Epithelial cell of prostate (primary cell): ENCODE data around the gene GUCA1A.
A peak's percentile ranks its signal among the peaks of the same experiment; 100 is the strongest.
"Not testable (repeated sequence)": the region's sequence is repeated elsewhere in the genome, so short reads cannot be mapped to it uniquely, and the experiment has no call there.

ENCODE experiments used
- DNase-seq: peaks from one replicate; pipeline ENCODE4 v3.0.0-alpha.2; 2011; ENCODE audit warnings: low read depth, low spot score
- H3K27ac ChIP-seq: fragments of 450-650 bp; 2 replicates; pipeline ENCODE4 v1.5.1; 2017; ENCODE audit warnings: mild to moderate bottlenecking

GUCA1A gene

DNA sequence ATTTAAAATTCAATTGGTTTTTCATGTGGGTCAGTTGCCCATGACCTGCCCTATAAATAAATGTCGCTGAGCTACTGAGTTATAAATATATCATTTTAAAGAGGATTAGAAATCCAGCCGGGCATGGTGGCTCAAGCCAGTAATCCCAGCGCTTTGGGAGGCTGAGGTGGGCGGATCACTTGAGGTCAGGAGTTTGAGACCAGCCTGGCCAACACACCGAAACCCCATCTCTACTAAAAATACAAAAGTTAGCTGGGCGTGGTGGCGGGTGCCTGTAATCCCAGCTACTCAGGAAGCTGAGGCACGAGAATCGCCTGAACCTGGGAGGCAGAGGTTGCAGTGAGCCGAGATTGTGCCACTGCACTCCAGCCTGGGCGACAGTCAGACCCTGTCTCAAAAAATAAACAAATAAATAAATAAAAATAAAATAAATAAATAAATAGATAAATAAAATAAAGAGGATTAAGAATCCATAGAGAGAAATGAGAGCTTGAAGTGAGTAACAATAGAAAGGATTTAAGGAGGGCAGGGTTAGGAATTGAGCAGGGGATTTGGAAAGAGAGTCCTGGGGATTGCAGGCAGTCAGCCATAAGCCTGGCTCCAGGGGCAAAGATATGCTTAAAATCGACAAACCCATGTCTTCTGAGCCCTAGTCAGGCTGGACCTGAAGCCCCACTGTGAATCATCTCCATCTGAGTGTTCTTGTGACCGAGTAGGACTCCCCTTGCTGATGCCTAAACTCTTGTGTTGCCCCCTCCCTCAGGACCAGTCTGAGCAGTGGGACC, 29.2 kb downstream of the GUCA1A start:
- H3K27ac ChIP-seq, DNase-seq: not testable (repeated sequence)

DNA sequence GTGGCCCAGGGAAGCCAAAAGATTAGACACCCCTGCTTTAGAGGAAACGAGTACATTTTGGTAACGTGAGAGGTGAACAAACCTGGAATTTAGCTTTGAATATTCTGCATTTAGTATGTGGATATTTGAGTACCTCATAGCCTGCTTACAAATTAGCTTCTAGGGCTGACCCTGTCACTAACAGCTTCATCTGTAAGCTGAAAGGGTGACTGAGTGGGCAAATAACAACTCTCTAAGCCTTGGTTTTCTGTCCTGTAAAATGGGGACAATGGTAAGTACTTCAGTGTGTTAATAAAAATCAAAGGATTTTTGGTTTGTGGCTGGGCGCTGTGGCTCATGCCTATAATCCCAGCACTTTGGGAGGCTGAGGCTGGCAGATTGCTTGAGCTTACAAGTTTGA, 30.0 kb downstream of the GUCA1A start:
- no peak overlapping the region for H3K27ac ChIP-seq
- DNase-seq, result no peak

DNA sequence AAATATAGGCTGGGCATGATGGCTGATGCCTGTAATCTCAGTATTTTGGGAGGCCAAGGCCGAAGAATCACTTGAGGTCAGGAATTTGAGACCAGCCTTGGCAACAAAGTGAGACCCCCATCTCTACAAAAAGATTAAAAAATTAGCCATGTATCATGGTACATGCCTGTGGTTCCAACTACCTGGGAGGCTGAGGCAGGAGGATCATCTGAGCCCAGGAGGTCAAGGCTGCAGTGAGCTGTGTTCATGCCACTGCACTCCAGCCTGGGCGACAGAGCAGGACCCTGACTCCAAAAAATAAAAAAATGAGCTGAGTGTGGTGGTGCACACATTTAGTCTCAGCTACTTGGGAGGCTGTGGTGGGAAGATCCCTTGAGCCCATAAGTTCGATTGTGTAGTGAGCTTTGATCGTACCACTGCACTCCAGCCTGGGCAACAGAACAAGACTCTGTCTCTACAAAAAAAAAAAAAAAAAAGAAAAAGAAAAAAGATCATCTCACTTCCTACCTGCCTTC, 31.7 kb downstream of the GUCA1A start:
- DNase-seq, result no peak
- H3K27ac ChIP-seq, result peak overlapping the region; percentile 11

DNA sequence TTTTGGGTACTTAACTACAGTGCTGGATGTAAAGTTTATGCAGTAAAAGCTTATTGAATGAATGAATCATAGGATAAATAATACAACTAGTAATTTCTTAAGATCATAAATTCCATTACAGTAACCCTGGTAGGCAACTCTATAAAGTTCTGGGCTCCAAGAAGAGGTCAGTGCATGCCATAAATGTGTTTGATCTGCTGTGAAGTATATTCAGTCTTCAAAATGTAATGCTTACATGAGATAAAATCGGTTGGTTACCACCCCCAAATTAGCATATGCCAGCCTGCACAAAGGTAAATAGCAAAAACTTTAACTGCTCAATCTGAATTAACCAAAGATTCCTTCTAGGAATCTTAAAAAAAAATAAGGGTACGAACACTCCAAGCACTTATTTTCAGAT, 34.4 kb downstream of the GUCA1A start:
- not testable (repeated sequence) for H3K27ac ChIP-seq, DNase-seq

DNA sequence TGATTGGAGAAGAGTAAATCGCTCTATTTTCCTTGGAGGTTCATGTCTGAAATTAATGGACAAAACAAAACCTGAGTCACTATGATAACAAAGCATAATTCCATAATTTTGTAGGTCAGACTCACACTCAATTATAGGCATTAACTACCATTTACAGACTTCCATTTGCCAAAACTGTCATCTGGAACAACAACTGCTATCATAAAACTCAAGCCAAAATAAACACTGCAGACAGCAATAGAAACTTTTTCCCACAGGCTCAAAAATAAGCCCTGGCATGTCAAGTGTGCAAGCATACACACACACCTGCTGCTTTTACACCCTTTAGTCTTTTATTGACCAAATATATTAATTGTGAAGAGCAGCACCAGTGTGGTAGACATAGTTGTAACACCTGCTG, 37.4 kb downstream of the GUCA1A start:
- H3K27ac ChIP-seq, result no peak overlapping the region
- DNase-seq, result no peak

DNA sequence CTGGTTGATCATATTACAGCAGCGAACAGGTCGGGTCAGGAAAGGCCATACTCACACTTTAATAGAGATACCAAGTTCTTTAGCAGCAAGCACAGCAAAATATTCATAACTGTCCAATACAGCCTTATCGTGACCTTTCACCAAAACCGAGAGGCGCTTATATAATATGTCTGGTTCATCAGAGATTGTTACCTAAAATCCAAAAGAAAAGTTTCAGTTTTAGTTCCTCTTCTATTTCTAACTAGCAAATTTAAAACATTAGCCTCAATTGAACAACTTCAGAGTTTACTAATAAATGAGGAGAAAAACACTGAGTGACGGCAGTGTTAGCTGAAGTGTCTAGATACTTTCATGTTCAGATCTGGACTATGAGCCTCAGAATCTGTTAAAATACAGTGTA, 38.6 kb downstream of the GUCA1A start:
- peak overlapping the region; percentile 21 for H3K27ac ChIP-seq
- no peak for DNase-seq

DNA sequence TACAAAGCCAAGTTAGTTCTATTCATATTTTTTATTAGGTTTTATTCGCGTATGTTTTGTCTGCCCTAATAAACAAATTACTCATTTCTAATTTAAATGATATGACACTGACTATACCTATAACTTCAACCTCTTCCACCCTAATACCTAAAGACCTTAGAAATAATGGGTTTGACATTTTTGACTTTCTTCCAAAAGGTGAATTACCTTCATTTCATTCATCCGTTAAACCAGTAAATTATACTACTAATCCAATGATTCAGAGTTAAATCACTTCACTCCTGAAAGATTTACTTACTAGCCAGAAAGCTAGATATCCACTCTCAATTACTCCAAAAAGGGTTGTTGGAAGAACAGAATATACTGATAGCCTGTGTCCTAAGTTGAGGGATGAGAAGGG, 39.3 kb downstream of the GUCA1A start:
- DNase-seq, result no peak
- H3K27ac ChIP-seq, result peak overlapping the region; percentile 21

DNA sequence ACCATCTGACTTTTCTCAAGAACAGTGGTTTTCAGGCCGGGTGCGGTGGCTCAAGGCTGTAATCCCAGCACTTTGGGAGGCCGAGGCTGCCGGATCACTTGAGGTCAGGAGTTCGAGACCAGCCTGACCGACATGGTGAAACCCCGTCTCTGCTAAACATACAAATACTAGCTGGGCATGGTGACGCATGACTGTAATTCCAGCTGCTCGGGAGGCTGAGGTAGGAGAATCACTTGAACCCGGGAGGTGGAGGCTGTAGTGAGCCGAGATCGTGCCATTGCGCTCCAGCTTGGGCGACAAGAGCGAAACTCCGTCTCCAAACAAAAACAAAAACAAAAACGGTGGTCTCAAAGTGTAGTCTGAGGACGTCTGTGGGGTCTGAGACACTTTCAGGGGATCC, 43.3 kb downstream of the GUCA1A start:
- peak overlapping the region; percentile 75 for H3K27ac ChIP-seq

DNA sequence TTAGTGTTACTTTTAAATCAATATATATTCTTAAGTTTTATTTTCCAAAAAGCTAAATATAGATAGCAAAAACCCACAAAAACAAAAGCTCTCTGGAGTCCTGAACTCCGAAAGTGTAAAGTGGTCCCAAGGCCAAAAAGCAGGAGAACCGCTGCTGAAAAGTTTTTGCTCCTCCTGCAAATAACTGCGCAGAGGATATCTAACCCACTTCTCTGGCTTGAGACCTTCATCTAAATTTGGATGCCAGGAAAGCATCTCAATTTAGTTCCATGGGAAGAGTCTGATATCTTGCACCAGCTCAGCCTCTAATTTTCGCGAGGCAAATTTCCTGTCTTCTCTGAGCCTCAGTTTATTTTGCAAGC, 44.0 kb downstream of the GUCA1A start:
- peak overlapping the region; percentile 75 for H3K27ac ChIP-seq
- DNase-seq, result no peak

More for the DNA sequence above, 43.3 kb downstream of the GUCA1A start:
- not testable (repeated sequence) for DNase-seq

DNA sequence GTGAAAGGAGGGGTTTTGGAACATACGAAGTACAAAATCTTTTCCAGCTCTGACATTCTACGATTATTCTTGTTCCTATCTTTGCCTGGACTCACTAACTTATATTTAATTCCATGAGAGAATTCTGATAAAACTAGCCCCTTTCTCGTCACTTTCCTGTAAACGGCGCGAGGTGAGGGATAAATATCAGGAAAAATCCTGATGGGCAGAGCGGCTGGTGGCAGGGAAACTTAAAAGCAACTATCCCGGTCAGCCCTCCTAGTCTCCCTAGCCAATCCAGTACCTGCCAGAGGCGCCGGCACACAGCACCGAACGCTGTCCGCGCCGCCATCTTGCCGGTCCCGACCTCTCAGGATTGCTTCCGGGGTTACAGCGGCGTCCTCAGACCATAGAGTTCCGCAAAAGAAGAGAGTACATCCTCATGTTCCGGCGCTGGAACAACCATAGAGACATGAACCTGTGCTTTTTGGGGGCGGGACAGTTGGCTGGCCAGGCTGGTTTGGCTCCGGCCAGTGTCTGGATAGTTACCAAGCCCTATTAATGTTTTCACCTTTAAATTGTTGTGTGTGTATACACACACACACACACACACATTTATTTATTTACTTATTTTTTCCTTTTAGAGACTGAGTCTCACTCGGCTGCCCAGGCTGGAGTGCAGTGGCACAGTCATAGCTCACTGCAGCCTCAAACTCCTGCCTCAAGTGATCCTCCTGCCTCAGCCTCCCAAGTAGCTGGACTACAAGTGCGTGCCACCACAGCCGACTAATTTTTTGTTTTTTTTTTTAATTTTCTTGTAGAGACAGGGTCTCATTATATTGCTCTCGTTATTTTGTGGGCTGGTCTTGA, 44.6 kb downstream of the GUCA1A start, which contains the start of gene MRPS10:
MRPS10 (minus strand) TSS at position 343 of the 849 bp plus-strand sequence; CDS start at position 331, 12 bp downstream.
- peak within 1 kb of the TSS; percentile 75 for H3K27ac ChIP-seq

DNA sequence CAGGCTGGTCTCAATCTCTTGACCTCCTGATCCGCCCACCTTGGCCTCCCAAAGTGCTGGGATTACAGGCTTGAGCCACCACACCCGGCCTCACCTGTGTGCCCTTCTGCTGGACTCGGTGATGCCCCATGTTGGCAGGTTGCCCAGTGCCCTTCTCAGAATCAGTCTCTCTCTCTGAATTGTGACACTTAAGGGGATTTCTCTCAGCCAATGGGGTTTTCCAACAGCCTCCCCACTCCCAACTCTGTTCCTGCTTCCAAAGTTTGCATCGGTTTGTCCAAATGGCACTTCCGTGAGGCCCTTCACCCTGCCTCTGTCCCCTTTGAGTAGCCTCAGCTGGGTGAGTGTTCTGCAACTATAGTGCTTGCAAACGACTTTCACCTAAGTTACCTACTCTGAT, 47.6 kb downstream of the GUCA1A start:
- peak overlapping the region; percentile 98 for H3K27ac ChIP-seq
- no peak for DNase-seq

More for the DNA sequence above, 44.6 kb downstream of the GUCA1A start, which contains the start of gene MRPS10:
- peak; percentile 81 for DNase-seq

DNA sequence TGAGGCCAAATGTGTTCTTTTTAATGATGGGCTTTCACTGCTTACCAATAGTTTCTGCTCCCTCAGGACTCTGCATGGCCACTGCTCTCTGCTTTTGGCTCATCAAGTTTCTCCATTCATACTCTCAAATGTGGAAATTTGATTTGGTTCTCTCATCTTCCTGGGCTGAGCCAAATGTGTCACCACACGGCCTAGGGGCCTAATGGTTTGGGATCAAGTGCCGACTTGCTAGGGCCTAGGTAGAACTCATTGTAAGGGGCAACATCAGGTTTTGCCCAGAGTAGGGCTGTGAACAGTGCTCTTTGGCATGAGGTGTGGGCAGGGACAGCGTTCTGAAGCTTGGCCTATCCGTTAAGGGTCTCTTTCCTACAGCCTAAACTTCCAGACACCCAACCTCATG, 48.4 kb downstream of the GUCA1A start:
- H3K27ac ChIP-seq, result peak overlapping the region; percentile 98
- DNase-seq, result no peak

DNA sequence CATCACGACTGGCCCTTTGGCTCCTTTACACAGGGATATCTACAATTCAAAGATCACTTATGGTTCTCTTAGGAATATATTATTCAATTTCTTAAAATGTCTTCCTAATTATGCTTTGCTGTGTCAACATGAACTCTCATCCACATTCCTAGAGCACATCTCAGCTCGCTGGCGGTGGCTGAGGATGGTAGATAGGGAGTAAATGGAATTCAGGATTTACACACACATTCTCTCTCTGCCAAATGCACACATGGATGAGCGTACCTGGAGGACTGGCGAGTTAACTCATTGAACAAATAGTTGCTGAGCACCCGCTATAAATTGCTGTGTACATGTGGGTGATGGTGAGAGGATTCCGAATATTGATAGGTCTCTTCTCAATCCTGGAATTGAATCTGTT, 49.3 kb downstream of the GUCA1A start:
- DNase-seq, result no peak
- peak overlapping the region; percentile 98 for H3K27ac ChIP-seq

DNA sequence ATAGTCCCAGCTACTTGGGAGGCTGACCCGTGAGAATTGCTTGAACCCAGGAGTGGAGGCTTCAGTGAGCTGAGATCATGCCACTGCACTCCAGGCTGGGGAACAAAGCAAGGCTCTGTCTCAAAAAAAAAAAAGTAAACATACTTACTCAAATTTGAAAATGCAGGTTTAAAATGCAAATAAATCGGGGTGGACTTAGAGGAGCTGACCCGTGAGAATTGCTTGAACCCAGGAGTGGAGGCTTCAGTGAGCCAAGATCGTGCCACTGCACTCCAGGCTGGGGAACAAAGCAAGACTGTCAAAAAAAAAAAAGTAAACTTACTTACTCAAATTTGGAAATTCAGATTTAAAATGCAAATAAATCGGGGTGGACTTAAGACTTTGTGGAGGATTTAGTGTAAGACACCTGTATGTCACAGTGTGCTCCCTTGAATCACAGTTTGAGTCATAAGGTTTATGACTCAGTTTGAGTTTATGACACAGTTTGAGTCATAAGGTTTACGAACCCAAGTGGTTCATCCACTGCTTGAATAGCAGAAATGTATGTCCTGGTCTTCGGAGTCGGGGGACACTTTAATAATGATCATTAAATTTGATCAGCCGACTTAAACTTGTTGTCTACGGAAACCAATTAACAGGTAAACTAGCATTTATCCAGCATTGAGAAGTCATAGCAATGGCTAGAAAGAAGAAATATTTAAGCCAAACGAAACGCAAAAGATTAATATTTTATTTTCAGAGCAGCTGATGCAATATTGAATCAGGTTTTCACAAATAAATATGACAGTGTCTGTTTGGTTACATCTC, 51.3 kb downstream of the GUCA1A start:
- DNase-seq, result peak; percentile 89
- H3K27ac ChIP-seq, result peak overlapping the region; percentile 98

DNA sequence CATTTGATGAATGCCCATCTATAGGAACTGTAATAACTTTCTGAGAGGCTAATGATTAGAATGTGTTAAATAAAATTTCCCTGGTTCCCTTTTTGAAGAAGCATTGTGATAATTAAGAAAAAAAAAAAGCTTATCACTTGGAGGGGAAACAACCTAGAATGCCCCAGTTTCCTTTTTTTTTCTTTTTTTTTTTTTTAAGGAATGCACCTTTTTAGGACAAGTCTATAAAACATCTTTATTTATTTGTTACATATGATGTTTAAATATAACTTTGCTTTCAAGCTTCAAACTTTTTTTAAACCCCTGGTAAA, 51.8 kb downstream of the GUCA1A start:
- H3K27ac ChIP-seq, result peak overlapping the region; percentile 98
- no peak for DNase-seq

DNA sequence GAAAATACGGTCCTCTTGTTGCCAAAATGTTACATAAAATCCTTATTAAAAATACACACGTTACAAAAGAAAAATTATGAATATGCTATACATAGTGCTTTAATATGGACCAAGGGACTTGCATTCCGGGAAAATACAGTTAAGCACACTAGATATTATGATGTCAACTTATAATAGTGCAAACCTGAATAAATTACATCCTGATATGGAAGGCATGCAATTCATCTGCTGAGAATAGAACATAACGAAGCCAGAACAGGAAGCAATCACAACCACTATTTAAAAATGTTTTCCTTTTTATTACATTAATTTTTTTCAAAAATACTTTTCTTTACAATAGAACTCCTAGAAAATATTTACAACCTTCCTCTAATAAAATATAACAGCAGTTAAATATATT, 52.3 kb downstream of the GUCA1A start:
- H3K27ac ChIP-seq, result peak overlapping the region; percentile 98

DNA sequence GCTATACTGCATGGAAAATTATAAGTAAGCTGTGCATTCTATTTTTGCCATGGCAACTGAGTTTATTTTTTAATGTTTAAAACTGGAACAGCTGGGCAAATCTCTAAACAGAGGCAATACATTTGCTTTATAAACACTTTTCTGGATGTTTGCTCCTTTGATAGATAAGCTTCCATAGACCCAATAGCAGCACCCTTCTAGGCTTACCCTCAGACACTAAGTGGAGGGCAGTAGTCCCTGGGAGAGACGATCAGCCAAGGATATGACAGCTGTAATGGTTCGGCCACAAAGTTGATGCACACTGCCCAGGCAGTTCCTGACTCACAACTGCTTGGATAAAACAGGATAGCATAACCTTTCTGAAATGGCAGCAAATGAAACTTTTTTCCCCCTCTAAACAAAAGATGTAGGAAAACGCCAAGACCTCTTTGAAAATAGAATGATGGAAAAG, 53.0 kb downstream of the GUCA1A start:
- no peak for DNase-seq
- peak overlapping the region; percentile 98 for H3K27ac ChIP-seq

More for the DNA sequence above, 52.3 kb downstream of the GUCA1A start:
- no peak for DNase-seq

DNA sequence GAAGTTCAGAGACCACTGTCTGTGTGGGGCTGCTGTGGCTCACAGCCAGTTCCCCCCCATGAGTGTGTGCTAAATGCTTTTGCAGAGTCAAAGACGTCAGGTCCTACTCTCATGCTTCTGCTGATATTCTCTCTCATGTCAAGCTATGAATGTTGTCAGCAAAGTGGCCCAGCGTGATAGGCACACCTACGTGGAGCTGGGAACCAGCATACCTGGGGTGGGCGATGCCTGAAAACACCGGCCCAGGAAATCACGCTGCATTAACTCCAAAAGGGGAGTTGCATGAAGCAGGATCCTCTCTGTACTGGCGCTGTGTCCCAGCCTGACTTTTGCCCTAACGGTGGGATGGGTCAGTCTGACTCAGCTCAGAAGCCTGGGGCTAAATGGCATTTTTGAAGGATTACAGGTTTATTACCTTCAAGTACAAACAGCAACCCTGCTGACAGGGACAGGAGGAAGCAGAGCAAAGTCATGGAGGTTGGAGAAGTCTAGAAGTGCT, 53.5 kb downstream of the GUCA1A start:
- peak; percentile 93 for DNase-seq
- peak overlapping the region; percentile 98 for H3K27ac ChIP-seq

DNA sequence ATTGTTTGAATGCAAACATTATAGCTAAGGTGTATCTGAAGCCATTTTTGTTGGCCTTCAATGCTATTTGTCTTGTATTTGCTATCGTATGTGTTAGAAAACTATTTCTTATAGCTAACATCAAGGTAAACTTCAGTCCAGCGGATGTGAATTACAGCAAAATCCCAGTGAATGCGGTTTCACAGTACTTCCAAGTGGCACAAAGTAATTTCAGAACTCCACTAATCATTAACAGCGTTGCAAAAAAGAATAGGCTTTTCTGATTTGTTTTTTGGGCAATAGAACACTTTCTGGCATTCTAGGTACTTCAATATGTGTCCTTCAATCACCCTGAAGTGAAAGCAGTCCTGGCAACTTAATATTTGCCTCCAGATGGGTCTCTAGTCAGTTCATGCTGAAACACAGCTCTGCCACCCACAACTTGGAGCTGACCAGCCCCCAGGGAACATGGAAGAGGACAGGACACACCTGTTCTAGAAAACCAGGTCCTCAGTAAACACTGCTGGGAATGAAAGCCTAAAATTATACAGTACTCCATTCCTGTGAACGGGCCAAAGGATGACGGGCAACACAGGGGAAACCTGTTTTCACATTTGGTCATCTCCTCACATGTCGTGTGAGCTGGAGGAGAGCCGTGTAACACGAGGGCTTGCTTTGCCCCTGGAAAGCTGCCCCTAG, 54.1 kb downstream of the GUCA1A start:
- no peak for DNase-seq
- H3K27ac ChIP-seq, result peak overlapping the region; percentile 98
